ENCODE data around the gene CCDC6. TPM values are rescaled to one million over a fixed set of nuclear protein-coding genes. Genes with fewer than 3 reads are reported as not detected.
"Not testable (repeated sequence)": the region's sequence is repeated elsewhere in the genome, so short reads cannot be mapped to it uniquely, and the experiment has no call there.

The CCDC6 gene
- total RNA-seq, 1 donor from 2014 or later, result 28.1 TPM

DNA sequence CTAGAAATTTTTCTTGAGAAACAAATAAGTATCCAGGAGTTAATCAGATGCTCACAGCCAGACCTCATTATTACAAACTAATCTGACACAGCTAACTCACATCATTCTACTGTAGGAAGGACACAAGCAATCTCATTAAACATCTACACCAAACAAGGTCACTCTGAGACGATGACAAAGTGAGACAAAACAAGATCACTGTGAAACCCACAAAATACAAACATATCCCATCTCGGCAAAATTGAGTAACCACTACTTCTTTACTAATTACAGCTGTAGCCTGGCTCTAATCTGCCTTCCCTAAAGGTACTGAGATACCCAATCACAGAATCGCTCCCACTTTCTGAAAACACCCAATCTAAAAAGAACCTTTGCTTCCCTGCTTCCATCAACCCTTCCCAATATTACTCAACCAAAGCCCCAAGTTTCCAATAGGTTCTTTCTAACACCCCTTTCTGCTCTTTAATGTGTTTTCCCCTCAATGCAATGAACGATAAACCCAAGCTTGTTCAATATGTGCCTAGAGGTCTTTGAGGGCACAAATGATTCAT is 26.9 kb downstream of the CCDC6 start:
- DNase-seq, result no peak
- H3K27ac Mint-ChIP-seq (ENCODE audit: unreplicated experiment), result no peak overlapping the region
- peaks cover 1% of the 10 kb centered on the region for H3K9me3 Mint-ChIP-seq (ENCODE audit: unreplicated experiment)
- no peaks in the 10 kb centered on the region for H3K27me3 Mint-ChIP-seq (ENCODE audit: unreplicated experiment)
- H3K4me3 Mint-ChIP-seq (ENCODE audit: unreplicated experiment), result no peak overlapping the region
- TF ChIP-seq, protein P1, sequence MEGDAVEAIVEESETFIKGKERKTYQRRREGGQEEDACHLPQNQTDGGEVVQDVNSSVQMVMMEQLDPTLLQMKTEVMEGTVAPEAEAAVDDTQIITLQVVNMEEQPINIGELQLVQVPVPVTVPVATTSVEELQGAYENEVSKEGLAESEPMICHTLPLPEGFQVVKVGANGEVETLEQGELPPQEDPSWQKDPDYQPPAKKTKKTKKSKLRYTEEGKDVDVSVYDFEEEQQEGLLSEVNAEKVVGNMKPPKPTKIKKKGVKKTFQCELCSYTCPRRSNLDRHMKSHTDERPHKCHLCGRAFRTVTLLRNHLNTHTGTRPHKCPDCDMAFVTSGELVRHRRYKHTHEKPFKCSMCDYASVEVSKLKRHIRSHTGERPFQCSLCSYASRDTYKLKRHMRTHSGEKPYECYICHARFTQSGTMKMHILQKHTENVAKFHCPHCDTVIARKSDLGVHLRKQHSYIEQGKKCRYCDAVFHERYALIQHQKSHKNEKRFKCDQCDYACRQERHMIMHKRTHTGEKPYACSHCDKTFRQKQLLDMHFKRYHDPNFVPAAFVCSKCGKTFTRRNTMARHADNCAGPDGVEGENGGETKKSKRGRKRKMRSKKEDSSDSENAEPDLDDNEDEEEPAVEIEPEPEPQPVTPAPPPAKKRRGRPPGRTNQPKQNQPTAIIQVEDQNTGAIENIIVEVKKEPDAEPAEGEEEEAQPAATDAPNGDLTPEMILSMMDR (IDR thresholded peaks at IDR 0.05; ENCODE audit: partially characterized antibody, unreplicated experiment), result no peak
- H3K4me1 Mint-ChIP-seq (ENCODE audit: low read depth, unreplicated experiment), result peaks cover 5% of the 10 kb centered on the region
- H3K36me3 Mint-ChIP-seq (ENCODE audit: unreplicated experiment), result no peaks in the 10 kb centered on the region

DNA sequence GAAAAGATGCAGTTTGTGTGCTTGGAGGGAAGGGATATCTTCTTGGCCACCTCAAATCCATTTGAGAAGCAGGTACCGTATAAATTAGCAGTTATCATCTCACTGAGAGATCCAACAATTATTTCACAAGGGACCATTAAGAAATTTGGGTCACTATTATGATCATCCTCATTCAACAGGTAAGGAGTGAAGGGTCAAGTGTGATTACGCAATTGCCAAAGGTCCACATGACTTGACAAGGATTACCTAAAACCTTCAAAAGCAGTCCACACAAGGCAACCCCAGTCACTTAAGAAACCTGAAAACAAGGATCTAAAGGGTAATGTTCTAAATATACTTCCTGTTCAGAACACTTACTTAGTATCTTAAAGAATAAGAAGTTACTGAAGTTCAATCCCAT is 27.4 kb downstream of the CCDC6 start:
- Mint-ChIP-seq H3K4me3 (ENCODE audit: unreplicated experiment) (no peak overlapping the region), H3K9me3 (ENCODE audit: unreplicated experiment) (no peaks in the 10 kb centered on the region), H3K36me3 (ENCODE audit: unreplicated experiment) (no peaks in the 10 kb centered on the region), H3K4me1 (ENCODE audit: low read depth, unreplicated experiment) (peaks cover 5% of the 10 kb centered on the region), H3K27me3 (ENCODE audit: unreplicated experiment) (no peaks in the 10 kb centered on the region), H3K27ac (ENCODE audit: unreplicated experiment) (no peak overlapping the region)
- TF ChIP-seq, protein P1 (IDR thresholded peaks at IDR 0.05; ENCODE audit: partially characterized antibody, unreplicated experiment), result no peak
- no peak for DNase-seq

GRCh38 chr10:59878289-59878688 is 28.1 kb downstream of the CCDC6 start:
- Mint-ChIP-seq H3K36me3 (ENCODE audit: unreplicated experiment) (no peaks in the 10 kb centered on the region), H3K4me1 (ENCODE audit: low read depth, unreplicated experiment) (peaks cover 5% of the 10 kb centered on the region), H3K4me3 (ENCODE audit: unreplicated experiment) (no peak overlapping the region), H3K9me3 (ENCODE audit: unreplicated experiment) (no peaks in the 10 kb centered on the region), H3K27me3 (ENCODE audit: unreplicated experiment) (no peaks in the 10 kb centered on the region), H3K27ac (ENCODE audit: unreplicated experiment) (no peak overlapping the region)
- TF ChIP-seq, protein P1 (IDR thresholded peaks at IDR 0.05; ENCODE audit: partially characterized antibody, unreplicated experiment), result no peak
- no peak for DNase-seq

GRCh38 chr10:59877191-59877671 is 29.1 kb downstream of the CCDC6 start:
- H3K4me3 Mint-ChIP-seq (ENCODE audit: unreplicated experiment), result no peak overlapping the region
- DNase-seq, result no peak
- no peaks in the 10 kb centered on the region for H3K9me3 Mint-ChIP-seq (ENCODE audit: unreplicated experiment)
- TF ChIP-seq, protein P1 (IDR thresholded peaks at IDR 0.05; ENCODE audit: partially characterized antibody, unreplicated experiment), result no peak
- H3K4me1 Mint-ChIP-seq (ENCODE audit: low read depth, unreplicated experiment), result peaks cover 5% of the 10 kb centered on the region
- no peaks in the 10 kb centered on the region for H3K36me3 Mint-ChIP-seq (ENCODE audit: unreplicated experiment)
- H3K27me3 Mint-ChIP-seq (ENCODE audit: unreplicated experiment), result no peaks in the 10 kb centered on the region
- H3K27ac Mint-ChIP-seq (ENCODE audit: unreplicated experiment), result no peak overlapping the region

GRCh38 chr10:59876695-59877094 is 29.7 kb downstream of the CCDC6 start:
- peaks cover 5% of the 10 kb centered on the region for H3K4me1 Mint-ChIP-seq (ENCODE audit: low read depth, unreplicated experiment)

GRCh38 chr10:59876208-59876607 is 30.1 kb downstream of the CCDC6 start:
- not testable (repeated sequence) for H3K4me1 Mint-ChIP-seq (ENCODE audit: low read depth, unreplicated experiment); H3K27ac Mint-ChIP-seq (ENCODE audit: unreplicated experiment); H3K4me3 Mint-ChIP-seq (ENCODE audit: unreplicated experiment); H3K27me3 Mint-ChIP-seq (ENCODE audit: unreplicated experiment); DNase-seq; H3K36me3 Mint-ChIP-seq (ENCODE audit: unreplicated experiment); H3K9me3 Mint-ChIP-seq (ENCODE audit: unreplicated experiment)

More at GRCh38 chr10:59876695-59877094, 29.7 kb downstream of the CCDC6 start:
- no peak for DNase-seq
- TF ChIP-seq, protein P1 (IDR thresholded peaks at IDR 0.05; ENCODE audit: partially characterized antibody, unreplicated experiment), result no peak
- Mint-ChIP-seq H3K9me3 (ENCODE audit: unreplicated experiment) (no peaks in the 10 kb centered on the region), H3K4me3 (ENCODE audit: unreplicated experiment) (no peak overlapping the region), H3K36me3 (ENCODE audit: unreplicated experiment) (no peaks in the 10 kb centered on the region), H3K27ac (ENCODE audit: unreplicated experiment) (no peak overlapping the region), H3K27me3 (ENCODE audit: unreplicated experiment) (no peaks in the 10 kb centered on the region)
